ENCODE data around the gene DGKB.
"Not testable (repeated sequence)": the region's sequence is repeated elsewhere in the genome, so short reads cannot be mapped to it uniquely, and the experiment has no call there.

DGKB gene

GRCh38 chr7:14458846-14459245, 443.7 kb downstream of the DGKB start:
- not testable (repeated sequence) for DNase-seq (ENCODE audit: low read depth)

- DNase-seq (ENCODE audit: low read depth), result no peak
These were observed 444.7 kb downstream of the DGKB start for GRCh38 chr7:14457568-14458453.

- no peak for DNase-seq (ENCODE audit: low read depth)
These were observed 453.3 kb downstream of the DGKB start for GRCh38 chr7:14449291-14449690.

GRCh38 chr7:14446829-14447228, 455.7 kb downstream of the DGKB start:
- no peak for DNase-seq (ENCODE audit: low read depth)

GRCh38 chr7:14446219-14446618, 456.3 kb downstream of the DGKB start:
- DNase-seq (ENCODE audit: low read depth), result no peak

GRCh38 chr7:14438366-14438765, 464.2 kb downstream of the DGKB start:
- DNase-seq (ENCODE audit: low read depth), result no peak

GRCh38 chr7:14436878-14437277, 465.7 kb downstream of the DGKB start:
- DNase-seq (ENCODE audit: low read depth), result no peak

- DNase-seq (ENCODE audit: low read depth), result no peak
These were observed 469.6 kb downstream of the DGKB start for GRCh38 chr7:14432924-14433323.

- DNase-seq (ENCODE audit: low read depth), result no peak
These were observed 471.6 kb downstream of the DGKB start for GRCh38 chr7:14430926-14431325.

GRCh38 chr7:14425559-14425958, 477.0 kb downstream of the DGKB start:
- no peak for DNase-seq (ENCODE audit: low read depth)

- DNase-seq (ENCODE audit: low read depth), result no peak
These were observed 477.9 kb downstream of the DGKB start for GRCh38 chr7:14424675-14425074.

GRCh38 chr7:14420768-14421167, 481.8 kb downstream of the DGKB start:
- no peak for DNase-seq (ENCODE audit: low read depth)

GRCh38 chr7:14419531-14419930, 483.0 kb downstream of the DGKB start:
- DNase-seq (ENCODE audit: low read depth), result no peak

- no peak for DNase-seq (ENCODE audit: low read depth)
These were observed 483.9 kb downstream of the DGKB start for GRCh38 chr7:14418633-14419032.

GRCh38 chr7:14414274-14414986, 488.1 kb downstream of the DGKB start:
- DNase-seq (ENCODE audit: low read depth), result no peak

GRCh38 chr7:14407246-14408015, 495.1 kb downstream of the DGKB start:
- DNase-seq (ENCODE audit: low read depth), result no peak

GRCh38 chr7:14403587-14403986, 499.0 kb downstream of the DGKB start:
- no peak for DNase-seq (ENCODE audit: low read depth)

- DNase-seq (ENCODE audit: low read depth), result no peak
These were observed 502.3 kb downstream of the DGKB start for GRCh38 chr7:14400271-14400670.

GRCh38 chr7:14398526-14398925, 504.0 kb downstream of the DGKB start:
- no peak for DNase-seq (ENCODE audit: low read depth)

GRCh38 chr7:14395860-14396259, 506.7 kb downstream of the DGKB start:
- DNase-seq (ENCODE audit: low read depth), result no peak

GRCh38 chr7:14394786-14395185, 507.8 kb downstream of the DGKB start:
- no peak for DNase-seq (ENCODE audit: low read depth)

- DNase-seq (ENCODE audit: low read depth), result no peak
These were observed 513.0 kb downstream of the DGKB start for GRCh38 chr7:14389595-14389994.

- DNase-seq (ENCODE audit: low read depth), result no peak
These were observed 513.4 kb downstream of the DGKB start for GRCh38 chr7:14389181-14389591.
